Mononuclear cell (primary cell): Measurements from ENCODE around the gene CTNNA3. TPM values are rescaled to one million over a fixed set of nuclear protein-coding genes. Genes with fewer than 3 reads are reported as not detected.
"Not testable (repeated sequence)": the region's sequence is repeated elsewhere in the genome, so short reads cannot be mapped to it uniquely, and the experiment has no call there.

Experiments used
- H3K27me3 ChIP-seq: 2 replicates; pipeline ENCODE4 v1.6.0; 2011; ENCODE audit warnings: low read length, control low read depth; ENCODE audit not compliant: insufficient read depth
- H3K4me1 ChIP-seq: 2 replicates; pipeline ENCODE4 v1.5.1; 2011; ENCODE audit warnings: mild to moderate bottlenecking, low read length, control low read depth; ENCODE audit not compliant: insufficient read depth
- H3K4me3 ChIP-seq: 2 replicates; pipeline ENCODE4 v1.5.1; 2011; ENCODE audit warnings: mild to moderate bottlenecking, low read length, moderate library complexity
- H3K9me3 ChIP-seq: 2 replicates; pipeline ENCODE4 v1.5.1; 2011; ENCODE audit warnings: low read depth, mild to moderate bottlenecking, control low read depth, low read length
- total RNA-seq: library from RNA; depleted of rRNA; stranded (reverse); fragments of >200 nt; gene quantifications from one replicate; pipeline ENCODE4 v1.2.3, GENCODE V29; 2012

The CTNNA3 gene
- total RNA-seq, 1 donor = 0.42 TPM

- H3K27me3 ChIP-seq = no peaks in the 10 kb centered on the region
- H3K4me1 ChIP-seq = no peaks in the 10 kb centered on the region
- H3K9me3 ChIP-seq = no peaks in the 10 kb centered on the region
- no peak overlapping the region for H3K4me3 ChIP-seq
Measured at GRCh38 chr10:67259319-67259929, 436.6 kb downstream of the CTNNA3 start.

DNA sequence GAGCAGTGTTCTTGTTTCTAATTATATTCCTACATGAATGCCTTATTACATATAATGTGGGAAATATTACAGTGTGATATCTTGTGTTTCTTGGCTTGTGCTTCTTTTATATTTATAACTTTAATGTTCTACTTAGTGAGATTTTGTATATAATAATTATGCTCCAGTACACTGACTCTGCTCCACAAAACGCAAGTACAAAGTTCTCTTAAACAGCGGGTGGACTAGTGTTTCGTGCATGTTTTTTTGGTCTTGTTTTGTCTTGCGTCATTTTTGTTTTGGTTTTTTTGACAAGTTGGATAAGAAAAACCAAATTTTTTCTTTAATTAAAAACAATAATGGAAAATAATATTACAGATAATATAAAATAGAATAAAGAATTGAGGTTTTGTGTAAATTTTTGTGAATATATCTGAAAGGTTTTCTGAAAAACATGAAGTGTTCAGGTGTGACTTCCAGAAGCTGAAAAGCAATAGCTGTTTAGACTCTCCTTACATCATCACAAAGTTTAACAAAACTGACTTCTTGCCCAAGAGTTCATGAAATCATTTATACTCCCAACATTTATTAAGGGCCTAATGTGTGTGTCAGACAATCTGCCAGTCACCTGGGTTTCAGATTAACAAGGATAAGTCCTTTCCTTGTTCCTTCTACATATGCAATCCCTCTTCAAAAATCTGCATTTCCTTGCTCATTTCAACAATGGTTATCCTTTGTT lies 438.4 kb downstream of the CTNNA3 start:
- no peak overlapping the region for H3K4me3 ChIP-seq
- H3K27me3 ChIP-seq = no peaks in the 10 kb centered on the region
- no peaks in the 10 kb centered on the region for H3K9me3 ChIP-seq

GRCh38 chr10:67257018-67257417 lies 439.0 kb downstream of the CTNNA3 start:
- Histone ChIP-seq H3K27me3 (no peaks in the 10 kb centered on the region), H3K4me1 (no peaks in the 10 kb centered on the region), H3K4me3 (no peak overlapping the region), H3K9me3 (no peaks in the 10 kb centered on the region)

More for the DNA sequence above, 438.4 kb downstream of the CTNNA3 start:
- H3K4me1 ChIP-seq = no peaks in the 10 kb centered on the region

- Histone ChIP-seq H3K4me1 (no peaks in the 10 kb centered on the region), H3K9me3 (no peaks in the 10 kb centered on the region), H3K4me3 (no peak overlapping the region), H3K27me3 (no peaks in the 10 kb centered on the region)
Measured at GRCh38 chr10:67250686-67251085, 445.3 kb downstream of the CTNNA3 start.

- Histone ChIP-seq H3K4me3 (no peak overlapping the region), H3K27me3 (no peaks in the 10 kb centered on the region), H3K4me1 (no peaks in the 10 kb centered on the region), H3K9me3 (no peaks in the 10 kb centered on the region)
Measured at GRCh38 chr10:67246066-67246555, 449.9 kb downstream of the CTNNA3 start.

- H3K4me1 ChIP-seq = no peaks in the 10 kb centered on the region
- H3K4me3 ChIP-seq = no peak overlapping the region
- no peaks in the 10 kb centered on the region for H3K27me3 ChIP-seq
- H3K9me3 ChIP-seq = no peaks in the 10 kb centered on the region
Measured at GRCh38 chr10:67242528-67242927, 453.5 kb downstream of the CTNNA3 start.

GRCh38 chr10:67241451-67241850 lies 454.5 kb downstream of the CTNNA3 start:
- Histone ChIP-seq H3K27me3 (no peaks in the 10 kb centered on the region), H3K4me3 (no peak overlapping the region), H3K9me3 (no peaks in the 10 kb centered on the region), H3K4me1 (no peaks in the 10 kb centered on the region)

GRCh38 chr10:67239864-67240497 lies 456.0 kb downstream of the CTNNA3 start:
- no peaks in the 10 kb centered on the region for H3K4me1 ChIP-seq
- H3K9me3 ChIP-seq = no peaks in the 10 kb centered on the region

GRCh38 chr10:67230680-67231500 lies 465.1 kb downstream of the CTNNA3 start:
- H3K4me1 ChIP-seq, H3K4me3 ChIP-seq, H3K9me3 ChIP-seq, H3K27me3 ChIP-seq: not testable (repeated sequence)

More at GRCh38 chr10:67239864-67240497, 456.0 kb downstream of the CTNNA3 start:
- Histone ChIP-seq H3K27me3 (no peaks in the 10 kb centered on the region), H3K4me3 (no peak overlapping the region)

GRCh38 chr10:67225226-67225625 lies 470.8 kb downstream of the CTNNA3 start:
- Histone ChIP-seq H3K27me3 (no peaks in the 10 kb centered on the region), H3K4me1 (no peaks in the 10 kb centered on the region), H3K9me3 (no peaks in the 10 kb centered on the region), H3K4me3 (no peak overlapping the region)

- Histone ChIP-seq H3K4me3 (no peak overlapping the region), H3K4me1 (no peaks in the 10 kb centered on the region), H3K27me3 (no peaks in the 10 kb centered on the region), H3K9me3 (no peaks in the 10 kb centered on the region)
Measured at GRCh38 chr10:67224553-67224952, 471.4 kb downstream of the CTNNA3 start.

- Histone ChIP-seq H3K4me3 (no peak overlapping the region), H3K4me1 (no peaks in the 10 kb centered on the region), H3K27me3 (no peaks in the 10 kb centered on the region), H3K9me3 (no peaks in the 10 kb centered on the region)
Measured at GRCh38 chr10:67222934-67223333, 473.1 kb downstream of the CTNNA3 start.

DNA sequence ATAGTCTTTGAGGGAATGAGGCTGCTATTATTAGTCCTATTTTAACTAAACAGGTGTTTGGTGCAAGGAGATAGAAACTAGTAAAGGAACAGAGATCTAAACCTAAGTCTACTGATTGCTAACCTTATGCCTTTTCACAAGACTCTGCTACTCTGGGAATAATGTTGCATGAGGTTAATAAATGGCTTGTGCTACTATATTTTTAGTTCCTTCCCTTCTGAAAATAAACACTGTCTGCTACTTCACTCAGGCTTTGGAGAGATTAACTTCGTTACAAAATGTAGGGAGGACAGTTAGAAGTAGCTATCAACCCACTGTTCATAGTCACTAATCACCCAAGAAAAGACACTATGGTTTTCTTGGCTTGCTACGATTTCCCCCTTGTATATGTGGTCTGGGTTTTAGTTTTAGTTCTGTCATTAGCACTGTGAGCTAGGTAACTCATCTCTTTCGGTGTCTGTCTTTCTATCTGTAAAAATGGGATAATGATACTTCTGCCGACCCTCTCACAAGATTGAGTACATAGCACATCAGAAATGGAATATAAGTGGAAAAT lies 474.0 kb downstream of the CTNNA3 start:
- Histone ChIP-seq H3K27me3 (no peaks in the 10 kb centered on the region), H3K4me3 (no peak overlapping the region), H3K4me1 (no peaks in the 10 kb centered on the region), H3K9me3 (no peaks in the 10 kb centered on the region)

DNA sequence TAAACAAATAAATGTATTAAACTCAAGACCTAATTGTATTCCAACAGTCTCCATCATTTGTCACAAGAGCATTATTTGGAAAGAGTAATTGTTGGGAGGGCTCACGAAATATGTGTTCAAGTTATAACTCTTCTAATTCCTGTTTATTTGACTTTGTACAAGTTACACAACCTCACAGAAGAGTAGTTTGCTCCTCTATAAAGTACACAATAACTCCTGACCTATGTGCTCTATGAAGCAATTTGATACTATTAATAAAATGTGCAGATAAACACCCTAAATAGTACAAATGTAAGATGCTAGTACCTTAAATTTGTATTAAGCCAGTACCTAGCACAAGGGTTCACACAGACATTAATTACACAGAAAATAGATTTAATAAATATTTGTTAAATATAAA lies 484.3 kb downstream of the CTNNA3 start:
- Histone ChIP-seq H3K27me3 (no peaks in the 10 kb centered on the region), H3K9me3 (no peaks in the 10 kb centered on the region), H3K4me3 (no peak overlapping the region), H3K4me1 (no peaks in the 10 kb centered on the region)
